ENCODE results near the gene TLX2.

The TLX2 gene

DNA sequence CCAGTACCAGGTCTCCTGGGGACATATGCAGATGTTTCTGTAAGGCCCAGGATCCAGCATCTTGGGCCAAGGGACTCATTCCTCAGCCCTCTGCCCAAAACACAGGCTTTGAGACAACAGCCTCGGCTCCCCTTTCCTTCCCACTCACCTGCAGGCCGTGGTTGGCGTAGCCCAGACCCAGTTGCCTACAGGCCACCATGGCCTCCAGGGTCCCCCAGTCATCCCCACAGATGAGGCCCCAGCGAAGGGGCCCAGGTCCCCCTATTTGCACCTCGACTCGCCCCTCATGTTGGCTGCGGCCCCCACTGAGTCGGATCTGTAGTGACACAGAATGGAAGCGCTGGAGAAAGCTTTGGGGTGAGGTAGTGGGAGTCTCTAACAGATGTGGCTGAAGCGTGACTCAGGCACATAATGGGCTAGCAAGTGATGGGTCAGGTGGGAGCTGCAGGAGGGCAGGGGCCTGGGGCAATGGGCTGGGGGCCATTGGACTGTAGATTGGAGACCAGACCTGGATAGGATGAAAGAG is 21.3 kb downstream of the TLX2 start:
- DNase-seq (ENCODE audit: low read depth) = no peak
- TF ChIP-seq, protein P1, sequence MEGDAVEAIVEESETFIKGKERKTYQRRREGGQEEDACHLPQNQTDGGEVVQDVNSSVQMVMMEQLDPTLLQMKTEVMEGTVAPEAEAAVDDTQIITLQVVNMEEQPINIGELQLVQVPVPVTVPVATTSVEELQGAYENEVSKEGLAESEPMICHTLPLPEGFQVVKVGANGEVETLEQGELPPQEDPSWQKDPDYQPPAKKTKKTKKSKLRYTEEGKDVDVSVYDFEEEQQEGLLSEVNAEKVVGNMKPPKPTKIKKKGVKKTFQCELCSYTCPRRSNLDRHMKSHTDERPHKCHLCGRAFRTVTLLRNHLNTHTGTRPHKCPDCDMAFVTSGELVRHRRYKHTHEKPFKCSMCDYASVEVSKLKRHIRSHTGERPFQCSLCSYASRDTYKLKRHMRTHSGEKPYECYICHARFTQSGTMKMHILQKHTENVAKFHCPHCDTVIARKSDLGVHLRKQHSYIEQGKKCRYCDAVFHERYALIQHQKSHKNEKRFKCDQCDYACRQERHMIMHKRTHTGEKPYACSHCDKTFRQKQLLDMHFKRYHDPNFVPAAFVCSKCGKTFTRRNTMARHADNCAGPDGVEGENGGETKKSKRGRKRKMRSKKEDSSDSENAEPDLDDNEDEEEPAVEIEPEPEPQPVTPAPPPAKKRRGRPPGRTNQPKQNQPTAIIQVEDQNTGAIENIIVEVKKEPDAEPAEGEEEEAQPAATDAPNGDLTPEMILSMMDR (IDR thresholded peaks at IDR 0.05; ENCODE audit: control insufficient read depth, extremely low read depth, insufficient read depth) = no peak
- no peak overlapping the region for H3K4me3 ChIP-seq (ENCODE audit: low read depth, low read length)

DNA sequence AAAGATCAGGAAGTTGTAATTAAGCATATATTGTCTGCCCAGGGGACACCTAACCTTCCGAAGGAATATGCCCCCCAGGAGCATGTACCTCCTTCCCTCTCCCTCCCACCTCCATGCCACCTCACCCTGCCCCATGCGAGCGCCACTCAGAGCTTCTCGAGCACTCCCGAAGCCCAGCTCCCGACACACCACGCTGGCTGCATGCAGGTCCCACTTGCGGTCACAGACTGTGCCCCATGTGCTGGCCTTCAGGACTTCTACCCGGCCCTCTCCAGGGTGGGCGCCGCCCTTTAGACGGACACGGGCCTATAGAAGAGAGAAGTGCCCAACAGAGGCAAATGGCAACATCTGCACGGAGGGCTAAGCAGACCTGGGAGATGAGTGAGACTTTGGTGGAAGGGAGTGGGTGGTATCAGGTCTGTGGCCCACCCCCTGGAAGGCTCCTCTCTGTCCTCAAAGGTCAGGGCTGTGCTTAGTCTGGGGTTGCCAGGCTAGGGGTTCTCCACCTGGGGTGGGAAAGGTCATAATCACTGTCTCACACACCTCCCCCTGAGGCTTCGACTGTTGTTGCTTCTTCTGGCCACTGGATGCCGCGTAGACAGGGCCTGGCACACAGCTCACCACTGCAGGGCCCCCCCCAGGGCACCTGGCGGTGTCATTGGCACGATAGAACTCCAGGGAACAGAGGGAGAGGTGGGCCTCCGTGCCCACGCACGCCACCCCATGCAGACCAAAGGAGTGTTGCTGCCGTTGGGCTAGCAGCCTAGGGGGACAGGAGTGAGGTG is 22.1 kb downstream of the TLX2 start:
- H3K4me3 ChIP-seq (ENCODE audit: low read depth, low read length) = no peak overlapping the region
- TF ChIP-seq, protein P1 (IDR thresholded peaks at IDR 0.05; ENCODE audit: control insufficient read depth, extremely low read depth, insufficient read depth) = no peak
- DNase-seq (ENCODE audit: low read depth) = no peak

DNA sequence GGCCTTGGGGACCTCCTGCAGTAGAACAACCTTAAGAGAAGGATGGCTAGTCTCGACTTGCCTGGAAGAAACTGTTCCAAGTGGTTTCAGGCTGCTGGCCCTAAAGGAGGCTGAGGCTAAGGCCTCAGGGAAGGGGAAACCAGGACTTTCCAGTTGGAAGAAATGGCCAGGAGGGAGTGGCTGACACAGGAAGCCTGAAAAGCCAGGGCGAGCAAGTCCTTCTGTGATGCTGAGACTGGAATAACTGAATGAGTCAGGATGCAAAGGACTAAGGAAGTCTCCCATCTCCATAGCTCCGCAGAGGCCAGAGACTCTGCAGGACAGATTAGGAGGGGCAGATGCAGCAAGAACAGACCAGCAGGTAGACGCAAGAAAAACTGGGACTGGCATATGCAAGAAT is 22.9 kb downstream of the TLX2 start:
- DNase-seq (ENCODE audit: low read depth) = no peak
- TF ChIP-seq, protein P1 (IDR thresholded peaks at IDR 0.05; ENCODE audit: control insufficient read depth, extremely low read depth, insufficient read depth) = no peak

DNA sequence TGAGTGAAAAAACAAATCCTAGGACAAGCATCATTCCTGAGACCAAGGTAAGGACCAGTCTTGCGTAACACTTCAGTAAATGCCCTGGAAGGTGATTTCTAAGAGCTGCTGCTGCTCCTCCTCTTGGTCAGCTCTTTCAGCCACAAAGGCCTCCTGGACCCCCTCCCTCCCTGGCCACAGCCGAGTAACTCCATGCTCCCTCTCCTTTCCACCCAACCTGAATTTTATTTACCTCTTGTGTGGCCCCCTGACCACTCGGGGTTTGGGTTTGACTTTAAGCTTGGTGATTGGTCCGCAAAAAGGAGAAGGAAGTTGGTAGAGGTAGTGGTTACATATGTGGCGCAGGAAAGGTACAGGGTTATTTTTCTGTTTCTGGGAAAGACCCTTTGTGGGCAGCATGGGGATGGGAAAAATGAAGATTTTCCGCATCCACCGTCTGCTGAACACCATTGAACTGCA is 24.7 kb downstream of the TLX2 start:
- no peak overlapping the region for H3K4me3 ChIP-seq (ENCODE audit: low read depth, low read length)
- DNase-seq (ENCODE audit: low read depth) = no peak
- TF ChIP-seq, protein P1 (IDR thresholded peaks at IDR 0.05; ENCODE audit: control insufficient read depth, extremely low read depth, insufficient read depth) = no peak

More for the DNA sequence above, 22.9 kb downstream of the TLX2 start:
- H3K4me3 ChIP-seq (ENCODE audit: low read depth, low read length) = no peak overlapping the region

DNA sequence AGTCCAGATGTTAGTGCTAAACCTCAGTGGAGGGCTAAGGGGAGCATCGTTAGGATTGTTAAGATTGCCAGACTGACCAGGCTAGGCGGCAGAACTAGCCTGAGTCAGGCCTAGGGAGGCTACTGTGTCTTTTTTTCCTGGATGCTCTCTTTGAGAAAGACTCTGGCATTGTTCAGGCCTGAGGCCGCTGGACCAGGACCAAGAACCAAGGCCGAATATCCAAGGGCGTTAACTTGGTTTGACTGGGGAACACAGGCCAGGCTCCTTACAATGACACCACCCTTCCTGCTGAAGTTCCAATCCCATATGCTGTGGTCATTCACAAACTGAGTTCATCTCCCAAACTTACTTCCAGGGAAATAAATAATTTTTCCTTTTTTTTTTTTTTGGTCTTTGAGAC is 26.0 kb downstream of the TLX2 start:
- TF ChIP-seq, protein P1 (IDR thresholded peaks at IDR 0.05; ENCODE audit: control insufficient read depth, extremely low read depth, insufficient read depth) = no peak
- no peak for DNase-seq (ENCODE audit: low read depth)
- H3K4me3 ChIP-seq (ENCODE audit: low read depth, low read length) = no peak overlapping the region

DNA sequence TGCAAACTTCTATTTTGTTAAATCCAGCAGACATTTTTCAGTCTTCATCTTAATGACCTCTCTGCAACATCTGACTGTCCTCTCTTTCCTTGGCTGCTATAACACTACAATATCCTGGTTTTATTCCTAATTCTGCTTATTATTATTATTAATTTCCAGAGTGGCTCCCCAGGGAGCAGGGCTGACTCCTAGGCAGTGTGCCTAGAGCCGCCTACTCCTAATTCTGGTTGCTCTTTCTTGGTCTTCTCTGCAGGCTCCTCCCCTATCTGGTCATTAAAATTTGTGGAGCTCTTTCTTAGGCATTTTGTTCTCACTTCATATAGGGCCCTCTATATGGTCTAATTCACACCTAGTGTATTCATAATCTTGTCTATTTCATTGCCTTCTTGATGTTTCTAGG is 28.7 kb downstream of the TLX2 start:
- no peak overlapping the region for H3K4me3 ChIP-seq (ENCODE audit: low read depth, low read length)
- no peak for DNase-seq (ENCODE audit: low read depth)
- TF ChIP-seq, protein P1 (IDR thresholded peaks at IDR 0.05; ENCODE audit: control insufficient read depth, extremely low read depth, insufficient read depth) = no peak

Data from LNCaP clone FGC (cell line).